Hepatocyte (in vitro differentiated cells): Measurements from ENCODE around the gene ASL. TPM values are rescaled to one million over a fixed set of nuclear protein-coding genes. Genes with fewer than 3 reads are reported as not detected.
A peak's percentile ranks its signal among the peaks of the same experiment; 100 is the strongest.
"Not testable (repeated sequence)": the region's sequence is repeated elsewhere in the genome, so short reads cannot be mapped to it uniquely, and the experiment has no call there.

ENCODE experiments used
- DNase-seq: peaks from one replicate; pipeline ENCODE4 v3.0.0-alpha.2; 2016; ENCODE audit warnings: low spot score
- H2AFZ ChIP-seq: fragments of 200-600 bp; sonication (generic); 2 replicates; pipeline ENCODE4 v1.6.0; 2016; ENCODE audit warnings: antibody characterized with exemption, mild to moderate bottlenecking
- H3K27ac ChIP-seq: fragments of 200-600 bp; sonication (generic); 2 replicates; pipeline ENCODE4 v1.5.1; 2016; ENCODE audit warnings: mild to moderate bottlenecking
- H3K27me3 ChIP-seq: fragments of 200-600 bp; sonication (generic); 2 replicates; pipeline ENCODE4 v1.6.1; 2016
- H3K36me3 ChIP-seq: fragments of 200-600 bp; sonication (generic); replicated peaks from 2 replicates; pipeline ENCODE4 v1.5.1; 2016; ENCODE audit warnings: low read depth; ENCODE audit not compliant: insufficient read depth
- H3K4me1 ChIP-seq: fragments of 200-600 bp; sonication (generic); 2 replicates; pipeline ENCODE4 v1.5.1; 2016; ENCODE audit warnings: mild to moderate bottlenecking, moderate library complexity; ENCODE audit not compliant: insufficient read depth
- H3K4me2 ChIP-seq: fragments of 200-600 bp; sonication (generic); 2 replicates; pipeline ENCODE4 v1.6.0; 2016
- H3K4me3 ChIP-seq: fragments of 200-600 bp; sonication (generic); 2 replicates; pipeline ENCODE4 v1.5.1; 2016; ENCODE audit warnings: mild to moderate bottlenecking
- H3K79me2 ChIP-seq: fragments of 200-600 bp; sonication (generic); 2 replicates; pipeline ENCODE4 v1.6.0; 2017; ENCODE audit warnings: mild to moderate bottlenecking
- H3K9me2 ChIP-seq: fragments of 200-600 bp; sonication (generic); replicated peaks from 2 replicates; pipeline ENCODE4 v1.6.0; 2017; ENCODE audit warnings: mild to moderate bottlenecking; ENCODE audit not compliant: insufficient read depth
- H3K9me3 ChIP-seq: fragments of 200-600 bp; sonication (generic); 2 replicates; pipeline ENCODE4 v1.5.1; 2016; ENCODE audit warnings: low read depth, mild to moderate bottlenecking
- H4K20me1 ChIP-seq: fragments of 200-600 bp; sonication (generic); 2 replicates; pipeline ENCODE4 v1.6.0; 2016; ENCODE audit warnings: mild to moderate bottlenecking; ENCODE audit not compliant: insufficient read depth, poor library complexity, severe bottlenecking
- CTCF ChIP-seq: fragments of 200-600 bp; sonication (generic); IDR thresholded peaks from 2 replicates; pipeline ENCODE4 v1.5.1; 2016; ENCODE audit warnings: antibody characterized with exemption, mild to moderate bottlenecking; ENCODE audit not compliant: poor library complexity
- EZH2 ChIP-seq: fragments of 200-600 bp; sonication (generic); IDR thresholded peaks from 2 replicates; pipeline ENCODE4 v1.6.1; 2016; ENCODE audit warnings: antibody characterized with exemption, mild to moderate bottlenecking, borderline replicate concordance
- EZH2phosphoT487 ChIP-seq: fragments of 200-600 bp; sonication (generic); IDR thresholded peaks from one replicate; pipeline ENCODE4 v1.6.1; 2018; ENCODE audit warnings: antibody characterized with exemption, mild to moderate bottlenecking, low read depth, moderate library complexity; ENCODE audit not compliant: unreplicated experiment, severe bottlenecking
- WGBS: methylation state at CpG from one replicate; pipeline ENCODE4 v1.1.6; 2016; ENCODE audit warnings: low lambda C conversion rate; ENCODE audit errors: missing lambda C conversion rate; 5-methylcytosine and 5-hydroxymethylcytosine counted together
- polyA plus RNA-seq: library from polyadenylated mRNA; unstranded; fragments of >200 nt; fragmentation: Nextera tagmentation; extraction: Ambion mirVana; gene quantifications from 2 replicates; pipeline ENCODE4 v1.2.1, GENCODE V29; 2016
- total RNA-seq: library from RNA; depleted of rRNA; stranded (reverse); fragments of >200 nt; gene quantifications from 2 replicates; pipeline ENCODE4 v1.2.3, GENCODE V29; 2014

The ASL gene
- total and polyA plus RNA-seq, 2 experiments from 2014 or later: 98.5 to 109 TPM

GRCh38 chr7:66099551-66100407, 24.2 kb downstream of the ASL start:
- H3K79me2 ChIP-seq: no peaks in the 10 kb centered on the region
- H3K9me3 ChIP-seq: no peaks in the 10 kb centered on the region
- WGBS: 3% methylated on average over 5 of the region's 15 CpGs
- no peaks in the 10 kb centered on the region for H3K4me1 ChIP-seq
- H3K27ac ChIP-seq: peak overlapping the region; percentile 92
- H4K20me1 ChIP-seq: no peaks in the 10 kb centered on the region
- H3K36me3 ChIP-seq: no peaks in the 10 kb centered on the region
- H3K4me3 ChIP-seq: peak overlapping the region; percentile 39
- DNase-seq: peak; percentile 80
- no peaks in the 10 kb centered on the region for H3K9me2 ChIP-seq
- H3K27me3 ChIP-seq: no peaks in the 10 kb centered on the region
- peak overlapping the region; percentile 77 for H3K4me2 ChIP-seq
- peak overlapping the region; percentile 79 for H2AFZ ChIP-seq
- TF ChIP-seq EZH2phosphoT487: no peak
- TF ChIP-seq CTCF: no peak
- no peak for TF ChIP-seq EZH2

- H3K4me1 ChIP-seq: no peaks in the 10 kb centered on the region
These were observed 24.9 kb downstream of the ASL start for GRCh38 chr7:66100408-66101050.

DNA sequence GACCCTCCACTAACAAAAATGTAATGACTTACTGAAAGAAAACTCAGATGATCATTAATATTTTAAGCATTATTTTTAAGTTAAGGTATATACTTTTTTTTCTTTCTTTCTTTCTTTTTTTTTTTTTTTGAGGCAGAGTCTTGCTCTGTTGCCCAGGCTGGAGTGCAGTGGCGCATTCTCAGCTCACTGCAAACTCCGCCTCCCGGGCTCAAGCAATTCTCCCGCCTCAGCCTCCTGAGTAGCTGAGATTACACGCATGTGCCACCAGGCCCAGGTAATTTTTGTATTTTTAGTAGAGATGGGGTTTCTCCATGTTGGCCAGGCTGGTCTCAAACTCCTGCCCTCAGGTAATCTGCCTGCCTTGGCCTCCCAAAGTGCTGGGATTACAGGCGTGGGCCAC, 26.5 kb downstream of the ASL start:
- not testable (repeated sequence) for H3K27me3 ChIP-seq, H3K4me3 ChIP-seq, DNase-seq, H2AFZ ChIP-seq, H3K79me2 ChIP-seq, H3K4me1 ChIP-seq, H3K36me3 ChIP-seq, H3K9me3 ChIP-seq, H3K9me2 ChIP-seq, H3K4me2 ChIP-seq, H3K27ac ChIP-seq, H4K20me1 ChIP-seq
- WGBS: 96% methylated on average over 6 of the region's 6 CpGs

More at GRCh38 chr7:66100408-66101050, 24.9 kb downstream of the ASL start:
- Histone ChIP-seq H3K9me3 (no peaks in the 10 kb centered on the region), H3K27ac (peak overlapping the region; percentile 92), H2AFZ (peak overlapping the region; percentile 79), H4K20me1 (no peaks in the 10 kb centered on the region), H3K4me2 (peak overlapping the region; percentile 77), H3K27me3 (no peaks in the 10 kb centered on the region), H3K79me2 (no peaks in the 10 kb centered on the region), H3K36me3 (no peaks in the 10 kb centered on the region), H3K9me2 (no peaks in the 10 kb centered on the region), H3K4me3 (no peak overlapping the region)
- 65% methylated on average over 10 of the region's 12 CpGs for WGBS
- TF ChIP-seq CTCF (no peak), EZH2phosphoT487 (no peak), EZH2 (no peak)
- DNase-seq: no peak

DNA sequence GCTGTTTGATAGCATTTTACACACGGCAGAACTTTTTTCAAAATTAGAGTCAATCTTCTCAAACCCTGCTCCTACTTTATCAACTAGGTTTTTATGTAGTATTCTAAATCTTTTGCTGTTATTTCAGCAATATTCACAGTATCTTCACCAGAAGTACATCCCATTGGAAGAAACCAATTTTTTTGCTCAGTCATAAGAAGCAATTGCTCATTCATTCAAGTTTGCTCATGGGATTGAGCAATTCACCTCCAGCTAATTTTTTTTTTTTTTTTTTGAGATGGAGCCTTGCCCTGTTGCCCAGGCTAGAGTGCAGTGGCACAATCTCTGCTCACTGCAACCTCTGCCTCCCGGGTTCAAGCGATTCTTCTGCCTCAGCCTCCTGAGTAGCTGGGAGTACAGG, 28.4 kb downstream of the ASL start:
- not testable (repeated sequence) for DNase-seq, H3K4me2 ChIP-seq, H2AFZ ChIP-seq

More for the DNA sequence above, 28.4 kb downstream of the ASL start:
- not testable (repeated sequence) for H3K27me3 ChIP-seq, H3K27ac ChIP-seq, H3K9me2 ChIP-seq, H3K79me2 ChIP-seq, H3K9me3 ChIP-seq, H3K4me3 ChIP-seq, H3K36me3 ChIP-seq, H4K20me1 ChIP-seq, H3K4me1 ChIP-seq
- 98% methylated on average over 3 of the region's 3 CpGs for WGBS
